Islet precursor cell (in vitro differentiated cells): ENCODE results near the gene SMG5.

Source experiments
- DNase-seq: peaks from one replicate; pipeline ENCODE4 v3.0.0-alpha.2; 2018

Gene SMG5

GRCh38 chr1:156279837-156280236, 2.8 kb downstream of the SMG5 start:
- no peak for DNase-seq

GRCh38 chr1:156276966-156277381, 5.7 kb downstream of the SMG5 start:
- no peak for DNase-seq

- DNase-seq = no peak
Measured at GRCh38 chr1:156276532-156276931, 6.1 kb downstream of the SMG5 start.

GRCh38 chr1:156270314-156270713, 12.3 kb downstream of the SMG5 start:
- no peak for DNase-seq

- DNase-seq = no peak
Measured at GRCh38 chr1:156268336-156268735, 14.3 kb downstream of the SMG5 start.

- no peak for DNase-seq
Measured at GRCh38 chr1:156266051-156266450, 16.6 kb downstream of the SMG5 start.

- no peak for DNase-seq
Measured at GRCh38 chr1:156263288-156263655, 19.4 kb downstream of the SMG5 start.

- DNase-seq = no peak
Measured at GRCh38 chr1:156262461-156263287, 20.0 kb downstream of the SMG5 start.

GRCh38 chr1:156260896-156261295, 21.7 kb downstream of the SMG5 start:
- peak; percentile 65 for DNase-seq

GRCh38 chr1:156259805-156260204, 22.8 kb downstream of the SMG5 start:
- no peak for DNase-seq

- no peak for DNase-seq
Measured at GRCh38 chr1:156258859-156259258, 23.8 kb downstream of the SMG5 start.

- DNase-seq = no peak
Measured at GRCh38 chr1:156257711-156258110, 24.9 kb downstream of the SMG5 start.

- DNase-seq = no peak
Measured at GRCh38 chr1:156253634-156254033, 29.0 kb downstream of the SMG5 start.

GRCh38 chr1:156251527-156251926, 31.1 kb downstream of the SMG5 start:
- peak; percentile 97 for DNase-seq

- no peak for DNase-seq
Measured at GRCh38 chr1:156249593-156249992, 33.0 kb downstream of the SMG5 start.

- no peak for DNase-seq
Measured at GRCh38 chr1:156248323-156248683, 34.3 kb downstream of the SMG5 start.

GRCh38 chr1:156247460-156248322, 34.9 kb downstream of the SMG5 start, which contains the start of gene PAQR6:
Gene PAQR6 (minus strand): TSS chr1:156248056. CDS start chr1:156246731, 1,325 bp downstream.
- peak; percentile 63 for DNase-seq

GRCh38 chr1:156246781-156247459, 35.7 kb downstream of the SMG5 start:
- no peak for DNase-seq

- no peak for DNase-seq
Measured at GRCh38 chr1:156246241-156246780, 36.3 kb downstream of the SMG5 start.

- DNase-seq = no peak
Measured at GRCh38 chr1:156245451-156246232, 37.0 kb downstream of the SMG5 start.

GRCh38 chr1:156244712-156245111, 37.9 kb downstream of the SMG5 start:
- DNase-seq = no peak

- DNase-seq = peak; percentile 64
Measured at GRCh38 chr1:156244126-156244525, 38.5 kb downstream of the SMG5 start.
